ENCODE data around the gene MMP20. TPM values are rescaled to one million over a fixed set of nuclear protein-coding genes. Genes with fewer than 3 reads are reported as not detected.
A peak's percentile ranks its signal among the peaks of the same experiment; 100 is the strongest.

MMP20 gene
- total and polyA plus RNA-seq, 2 donors (not counting 1 experiment from before 2014, with no cell fraction given), result not detected

DNA sequence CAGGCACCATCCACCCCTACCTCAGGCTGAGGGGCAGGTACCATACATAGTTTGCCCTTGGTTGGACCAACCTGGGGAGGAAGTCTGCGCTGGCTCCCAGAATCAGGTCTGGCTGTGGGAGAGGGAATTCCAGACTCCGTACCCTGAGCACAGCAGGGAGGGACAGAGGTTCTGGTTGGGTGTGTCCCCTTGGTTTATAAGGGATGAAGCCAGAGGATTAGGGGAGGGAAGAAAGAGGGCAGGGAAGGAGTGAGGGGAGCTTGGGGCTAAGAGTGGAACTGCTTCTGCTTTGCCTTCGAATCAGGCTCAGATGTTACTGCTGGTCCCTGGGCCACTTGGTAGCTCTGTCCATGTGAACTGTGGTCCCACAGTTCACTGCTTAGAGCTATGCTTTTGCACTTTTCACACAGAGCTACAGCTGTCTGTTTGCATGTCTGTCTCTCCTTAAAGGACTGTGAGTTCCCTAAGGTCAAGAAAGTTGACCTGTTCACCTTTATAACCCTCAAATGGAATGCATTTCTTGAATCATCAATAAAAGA lies 9.2 kb downstream of the MMP20 start:
- Histone ChIP-seq H3K36me3 (replicated peaks in 1 of 2; ENCODE audit: control extremely low read depth in 1 of 2, control insufficient read depth in 1 of 2, extremely low read depth in 1 of 2, insufficient read depth in 2 of 2, low read length in 1 of 2) (no peaks in the 10 kb centered on the region), H3K4me3 (ENCODE audit: control extremely low read depth in 1 of 5, extremely low read depth in 1 of 5, insufficient read depth in 1 of 5, low read depth in 2 of 5, low read length in 4 of 5) (no peak overlapping the region), H3K79me2 (ENCODE audit: control insufficient read depth, insufficient read depth, low read length) (no peaks in the 10 kb centered on the region), H3K27ac (ENCODE audit: low read length in 2 of 2) (no peak overlapping the region), H3K9ac (ENCODE audit: low read length) (no peak overlapping the region), H3K4me1 (ENCODE audit: control insufficient read depth in 2 of 2, insufficient read depth in 2 of 2, low read length in 2 of 2) (peaks cover 6 to 16% of the 10 kb centered on the region in 2 donors), H3K9me3 (ENCODE audit: control extremely low read depth in 1 of 3, control insufficient read depth in 2 of 3, insufficient read depth in 1 of 3, low read length in 2 of 3) (no peaks in the 10 kb centered on the region), H4K20me1 (ENCODE audit: control insufficient read depth, insufficient read depth, low read length, poor library complexity, severe bottlenecking) (no peaks in the 10 kb centered on the region), H3K27me3 (replicated peaks in 1 of 4; ENCODE audit: control extremely low read depth in 1 of 4, control insufficient read depth in 3 of 4, insufficient read depth in 4 of 4, low read length in 3 of 4) (no peaks in the 10 kb centered on the region), H2AFZ (ENCODE audit: insufficient read depth, low read depth, low read length, poor library complexity, severe bottlenecking) (no peak overlapping the region), H3K4me2 (replicated peaks; ENCODE audit: low read depth, low read length, poor library complexity, severe bottlenecking) (no peak overlapping the region)
- peak overlapping the region; percentile 26 for H3K27ac Mint-ChIP-seq
- TF ChIP-seq EZH2 (IDR thresholded peaks at IDR 0.05; ENCODE audit: borderline replicate concordance, insufficient read depth, low read depth, low read length, poor library complexity, severe bottlenecking), result no peak
- no peak for TF ChIP-seq CTCF (IDR thresholded peaks at IDR 0.05)
- intact Hi-C loops (cut with micrococcal nuclease), result no loop called here
- no peaks in the 10 kb centered on the region for H3K9me3 Mint-ChIP-seq (ENCODE audit: insufficient read depth)
- 95% methylated on average over 3 of the region's 3 CpGs for WGBS (ENCODE audit: insufficient coverage)
- ATAC-seq (ENCODE audit: low read depth), result no peak
- CTCF ChIA-PET, result interaction anchor here (0.7 to 3.5 kb wide), 5 partner anchors 50 to 327 kb away, joined by 3 to 57 read pairs (median 3); no protein-coding TSS in a partner anchor
- no peaks in the 10 kb centered on the region for H3K27me3 Mint-ChIP-seq
- POLR2A ChIA-PET, result no interaction called here
- no peak overlapping the region for H3K4me3 Mint-ChIP-seq
- peaks cover 18% of the 10 kb centered on the region for H3K4me1 Mint-ChIP-seq
- no peak for DNase-seq

DNA sequence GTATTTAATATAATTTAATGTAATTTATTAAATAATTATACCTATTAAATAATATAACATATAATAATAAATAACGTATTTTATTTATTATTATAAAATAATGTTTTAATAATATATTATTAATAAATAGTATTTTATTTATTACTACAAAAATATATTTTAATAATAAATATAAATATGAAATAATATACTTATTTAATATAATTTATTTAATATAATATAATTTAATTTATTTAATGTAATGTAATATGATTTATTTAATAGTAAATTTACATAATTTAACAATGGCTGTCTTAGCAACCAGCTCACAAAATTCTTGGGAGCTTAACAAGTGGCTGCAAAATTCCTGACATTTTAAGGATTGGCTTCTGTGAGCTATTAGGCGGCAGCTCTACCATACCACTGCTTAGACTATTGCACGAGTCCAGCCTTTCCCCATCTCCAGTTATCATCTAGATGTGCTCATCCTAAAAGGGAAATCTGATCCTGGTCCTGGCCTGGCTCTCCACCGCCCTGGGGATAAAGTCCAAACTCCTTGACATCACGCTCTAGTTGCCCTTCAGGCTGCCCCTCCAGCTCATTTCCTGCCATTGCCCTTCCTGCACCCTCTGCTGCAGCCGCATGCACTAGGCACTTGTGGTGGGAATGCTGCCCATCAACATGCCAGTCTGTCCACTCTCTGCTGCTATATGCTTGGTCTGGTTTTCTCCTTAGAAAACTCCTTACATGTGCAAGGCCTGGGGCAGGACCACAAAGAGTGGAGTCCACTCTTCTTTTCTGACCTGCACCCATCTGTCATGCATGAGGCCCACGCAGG lies 9.8 kb downstream of the MMP20 start:
- Histone ChIP-seq H3K4me2 (replicated peaks; ENCODE audit: low read depth, low read length, poor library complexity, severe bottlenecking) (no peak overlapping the region), H3K27me3 (replicated peaks in 1 of 4; ENCODE audit: control extremely low read depth in 1 of 4, control insufficient read depth in 3 of 4, insufficient read depth in 4 of 4, low read length in 3 of 4) (no peaks in the 10 kb centered on the region), H3K9me3 (ENCODE audit: control extremely low read depth in 1 of 3, control insufficient read depth in 2 of 3, insufficient read depth in 1 of 3, low read length in 2 of 3) (no peaks in the 10 kb centered on the region), H2AFZ (ENCODE audit: insufficient read depth, low read depth, low read length, poor library complexity, severe bottlenecking) (no peak overlapping the region), H3K27ac (ENCODE audit: low read length in 2 of 2) (no peak overlapping the region), H4K20me1 (ENCODE audit: control insufficient read depth, insufficient read depth, low read length, poor library complexity, severe bottlenecking) (no peaks in the 10 kb centered on the region), H3K36me3 (replicated peaks in 1 of 2; ENCODE audit: control extremely low read depth in 1 of 2, control insufficient read depth in 1 of 2, extremely low read depth in 1 of 2, insufficient read depth in 2 of 2, low read length in 1 of 2) (no peaks in the 10 kb centered on the region), H3K4me1 (ENCODE audit: control insufficient read depth in 2 of 2, insufficient read depth in 2 of 2, low read length in 2 of 2) (peaks cover 11 to 20% of the 10 kb centered on the region in 2 donors), H3K79me2 (ENCODE audit: control insufficient read depth, insufficient read depth, low read length) (no peaks in the 10 kb centered on the region), H3K9ac (ENCODE audit: low read length) (no peak overlapping the region), H3K4me3 (ENCODE audit: control extremely low read depth in 1 of 5, extremely low read depth in 1 of 5, insufficient read depth in 1 of 5, low read depth in 2 of 5, low read length in 4 of 5) (no peak overlapping the region)
- WGBS (ENCODE audit: insufficient coverage), result 99% methylated on average over 5 of the region's 7 CpGs
- CTCF ChIA-PET, result interaction anchor here (1.0 to 5.5 kb wide), 8 partner anchors 51 to 753 kb away, joined by 3 to 129 read pairs (median 28); no protein-coding TSS in a partner anchor
- POLR2A ChIA-PET, result no interaction called here
- TF ChIP-seq EZH2 (IDR thresholded peaks at IDR 0.05; ENCODE audit: borderline replicate concordance, insufficient read depth, low read depth, low read length, poor library complexity, severe bottlenecking), result no peak
- TF ChIP-seq CTCF (IDR thresholded peaks at IDR 0.05), result no peak
- H3K9me3 Mint-ChIP-seq (ENCODE audit: insufficient read depth), result no peaks in the 10 kb centered on the region
- no peak for DNase-seq
- H3K4me1 Mint-ChIP-seq, result peaks cover 23% of the 10 kb centered on the region
- H3K27me3 Mint-ChIP-seq, result no peaks in the 10 kb centered on the region
- no peak for ATAC-seq (ENCODE audit: low read depth)
- H3K27ac Mint-ChIP-seq, result peak overlapping the region; percentile 5
- no peak overlapping the region for H3K4me3 Mint-ChIP-seq
- intact Hi-C loops (cut with micrococcal nuclease), result no loop called here
